ENCODE results near the gene OR51B5.
A peak's percentile ranks its signal among the peaks of the same experiment; 100 is the strongest.
"Not testable (repeated sequence)": the region's sequence is repeated elsewhere in the genome, so short reads cannot be mapped to it uniquely, and the experiment has no call there.

The OR51B5 gene

GRCh38 chr11:5364214-5364613 lies 20.9 kb upstream of the OR51B5 start:
- Histone ChIP-seq H3K36me3 (ENCODE audit: control insufficient read depth, insufficient read depth, low read length, severe bottlenecking) (no peaks in the 10 kb centered on the region), H3K4me3 (ENCODE audit: low read length) (no peak overlapping the region), H3K9me3 (ENCODE audit: control insufficient read depth, low read length) (no peaks in the 10 kb centered on the region), H3K27me3 (replicated peaks; ENCODE audit: control insufficient read depth, insufficient read depth, low read length) (no peaks in the 10 kb centered on the region), H3K9ac (ENCODE audit: low read length) (no peak overlapping the region), H3K4me1 (ENCODE audit: control insufficient read depth, insufficient read depth, low read length) (peaks cover 12% of the 10 kb centered on the region)
- peak; percentile 61 for DNase-seq (ENCODE audit: low read depth)

- no peak overlapping the region for H3K9ac ChIP-seq (ENCODE audit: low read length)
- H3K36me3 ChIP-seq (ENCODE audit: control insufficient read depth, insufficient read depth, low read length, severe bottlenecking): no peaks in the 10 kb centered on the region
- peaks cover 12% of the 10 kb centered on the region for H3K4me1 ChIP-seq (ENCODE audit: control insufficient read depth, insufficient read depth, low read length)
- no peaks in the 10 kb centered on the region for H3K9me3 ChIP-seq (ENCODE audit: control insufficient read depth, low read length)
- no peak for DNase-seq (ENCODE audit: low read depth)
- H3K4me3 ChIP-seq (ENCODE audit: low read length): no peak overlapping the region
- H3K27me3 ChIP-seq (replicated peaks; ENCODE audit: control insufficient read depth, insufficient read depth, low read length): no peaks in the 10 kb centered on the region
These were observed 20.4 kb upstream of the OR51B5 start for GRCh38 chr11:5363679-5364078.

GRCh38 chr11:5362017-5362625 lies 18.8 kb upstream of the OR51B5 start:
- H3K36me3 ChIP-seq (ENCODE audit: control insufficient read depth, insufficient read depth, low read length, severe bottlenecking): no peaks in the 10 kb centered on the region
- no peak for DNase-seq (ENCODE audit: low read depth)
- no peaks in the 10 kb centered on the region for H3K27me3 ChIP-seq (replicated peaks; ENCODE audit: control insufficient read depth, insufficient read depth, low read length)
- no peak overlapping the region for H3K9ac ChIP-seq (ENCODE audit: low read length)
- H3K4me3 ChIP-seq (ENCODE audit: low read length): no peak overlapping the region
- H3K4me1 ChIP-seq (ENCODE audit: control insufficient read depth, insufficient read depth, low read length): peaks cover 6% of the 10 kb centered on the region
- H3K9me3 ChIP-seq (ENCODE audit: control insufficient read depth, low read length): no peaks in the 10 kb centered on the region

GRCh38 chr11:5356031-5356430 lies 12.7 kb upstream of the OR51B5 start:
- H3K36me3 ChIP-seq (ENCODE audit: control insufficient read depth, insufficient read depth, low read length, severe bottlenecking); H3K27me3 ChIP-seq (replicated peaks; ENCODE audit: control insufficient read depth, insufficient read depth, low read length); DNase-seq (ENCODE audit: low read depth); H3K4me3 ChIP-seq (ENCODE audit: low read length); H3K4me1 ChIP-seq (ENCODE audit: control insufficient read depth, insufficient read depth, low read length); H3K9ac ChIP-seq (ENCODE audit: low read length); H3K9me3 ChIP-seq (ENCODE audit: control insufficient read depth, low read length): not testable (repeated sequence)

GRCh38 chr11:5351208-5351607 lies 7.9 kb upstream of the OR51B5 start, which contains the start of gene OR51B6:
Gene OR51B6, plus strand, starts transcription at chr11:5351508. Its CDS starts 0 bp downstream, at chr11:5351508.
- H3K4me3 ChIP-seq (ENCODE audit: low read length): no peak within 1 kb of the TSS

GRCh38 chr11:5349550-5349949 lies 6.2 kb upstream of the OR51B5 start:
- Histone ChIP-seq H3K4me3 (ENCODE audit: low read length) (no peak overlapping the region), H3K27me3 (replicated peaks; ENCODE audit: control insufficient read depth, insufficient read depth, low read length) (no peaks in the 10 kb centered on the region), H3K9me3 (ENCODE audit: control insufficient read depth, low read length) (no peaks in the 10 kb centered on the region), H3K36me3 (ENCODE audit: control insufficient read depth, insufficient read depth, low read length, severe bottlenecking) (no peaks in the 10 kb centered on the region), H3K9ac (ENCODE audit: low read length) (no peak overlapping the region), H3K4me1 (ENCODE audit: control insufficient read depth, insufficient read depth, low read length) (no peaks in the 10 kb centered on the region)
- no peak for DNase-seq (ENCODE audit: low read depth)

More at GRCh38 chr11:5351208-5351607, 7.9 kb upstream of the OR51B5 start, which contains the start of gene OR51B6:
- Histone ChIP-seq H3K9ac (ENCODE audit: low read length) (no peak within 1 kb of the TSS), H3K36me3 (ENCODE audit: control insufficient read depth, insufficient read depth, low read length, severe bottlenecking) (no peaks in the 10 kb centered on the region), H3K9me3 (ENCODE audit: control insufficient read depth, low read length) (no peaks in the 10 kb centered on the region), H3K4me1 (ENCODE audit: control insufficient read depth, insufficient read depth, low read length) (no peaks in the 10 kb centered on the region), H3K27me3 (replicated peaks; ENCODE audit: control insufficient read depth, insufficient read depth, low read length) (no peaks in the 10 kb centered on the region)
- no peak for DNase-seq (ENCODE audit: low read depth)

- H3K27me3 ChIP-seq (replicated peaks; ENCODE audit: control insufficient read depth, insufficient read depth, low read length): no peaks in the 10 kb centered on the region
These were observed 5.3 kb upstream of the OR51B5 start for GRCh38 chr11:5348551-5349194.

GRCh38 chr11:5345831-5346230 lies 2.5 kb upstream of the OR51B5 start:
- H3K4me1 ChIP-seq (ENCODE audit: control insufficient read depth, insufficient read depth, low read length): no peaks in the 10 kb centered on the region
- DNase-seq (ENCODE audit: low read depth): no peak
- no peaks in the 10 kb centered on the region for H3K36me3 ChIP-seq (ENCODE audit: control insufficient read depth, insufficient read depth, low read length, severe bottlenecking)
- H3K9me3 ChIP-seq (ENCODE audit: control insufficient read depth, low read length): no peaks in the 10 kb centered on the region
- no peak overlapping the region for H3K9ac ChIP-seq (ENCODE audit: low read length)
- H3K4me3 ChIP-seq (ENCODE audit: low read length): no peak overlapping the region
- no peaks in the 10 kb centered on the region for H3K27me3 ChIP-seq (replicated peaks; ENCODE audit: control insufficient read depth, insufficient read depth, low read length)

More at GRCh38 chr11:5348551-5349194, 5.3 kb upstream of the OR51B5 start:
- H3K9me3 ChIP-seq (ENCODE audit: control insufficient read depth, low read length): no peaks in the 10 kb centered on the region
- no peak overlapping the region for H3K4me3 ChIP-seq (ENCODE audit: low read length)
- H3K4me1 ChIP-seq (ENCODE audit: control insufficient read depth, insufficient read depth, low read length): no peaks in the 10 kb centered on the region
- H3K36me3 ChIP-seq (ENCODE audit: control insufficient read depth, insufficient read depth, low read length, severe bottlenecking): no peaks in the 10 kb centered on the region
- H3K9ac ChIP-seq (ENCODE audit: low read length): no peak overlapping the region
- DNase-seq (ENCODE audit: low read depth): no peak

- Histone ChIP-seq H3K4me3 (ENCODE audit: low read length) (no peak overlapping the region), H3K9me3 (ENCODE audit: control insufficient read depth, low read length) (no peaks in the 10 kb centered on the region), H3K9ac (ENCODE audit: low read length) (no peak overlapping the region), H3K4me1 (ENCODE audit: control insufficient read depth, insufficient read depth, low read length) (no peaks in the 10 kb centered on the region), H3K36me3 (ENCODE audit: control insufficient read depth, insufficient read depth, low read length, severe bottlenecking) (no peaks in the 10 kb centered on the region), H3K27me3 (replicated peaks; ENCODE audit: control insufficient read depth, insufficient read depth, low read length) (no peaks in the 10 kb centered on the region)
- DNase-seq (ENCODE audit: low read depth): no peak
These were observed 3.5 kb downstream of the OR51B5 start for GRCh38 chr11:5339771-5340322.

- H3K9me3 ChIP-seq (ENCODE audit: control insufficient read depth, low read length); H3K4me3 ChIP-seq (ENCODE audit: low read length); H3K4me1 ChIP-seq (ENCODE audit: control insufficient read depth, insufficient read depth, low read length); H3K9ac ChIP-seq (ENCODE audit: low read length); DNase-seq (ENCODE audit: low read depth); H3K36me3 ChIP-seq (ENCODE audit: control insufficient read depth, insufficient read depth, low read length, severe bottlenecking); H3K27me3 ChIP-seq (replicated peaks; ENCODE audit: control insufficient read depth, insufficient read depth, low read length): not testable (repeated sequence)
These were observed 6.1 kb downstream of the OR51B5 start for GRCh38 chr11:5337253-5337652.

GRCh38 chr11:5336331-5336730 lies 7.0 kb downstream of the OR51B5 start:
- Histone ChIP-seq H3K9me3 (ENCODE audit: control insufficient read depth, low read length) (no peaks in the 10 kb centered on the region), H3K9ac (ENCODE audit: low read length) (no peak overlapping the region), H3K36me3 (ENCODE audit: control insufficient read depth, insufficient read depth, low read length, severe bottlenecking) (no peaks in the 10 kb centered on the region), H3K4me1 (ENCODE audit: control insufficient read depth, insufficient read depth, low read length) (no peaks in the 10 kb centered on the region), H3K4me3 (ENCODE audit: low read length) (no peak overlapping the region), H3K27me3 (replicated peaks; ENCODE audit: control insufficient read depth, insufficient read depth, low read length) (no peaks in the 10 kb centered on the region)
- DNase-seq (ENCODE audit: low read depth): no peak

Measured in adipocyte (in vitro differentiated cells).